NCI-H146 treated with DMSO at 0.1 percent for 48 hours (cell line): ENCODE measurements around the gene ZDHHC12.
A peak's percentile ranks its signal among the peaks of the same experiment; 100 is the strongest.

Source experiments
- DNase-seq: peaks from one replicate; lab custom pipeline; 2025; ENCODE audit not compliant: unreplicated experiment; lab: John Stamatoyannopoulos, UW

The ZDHHC12 gene, protein sequence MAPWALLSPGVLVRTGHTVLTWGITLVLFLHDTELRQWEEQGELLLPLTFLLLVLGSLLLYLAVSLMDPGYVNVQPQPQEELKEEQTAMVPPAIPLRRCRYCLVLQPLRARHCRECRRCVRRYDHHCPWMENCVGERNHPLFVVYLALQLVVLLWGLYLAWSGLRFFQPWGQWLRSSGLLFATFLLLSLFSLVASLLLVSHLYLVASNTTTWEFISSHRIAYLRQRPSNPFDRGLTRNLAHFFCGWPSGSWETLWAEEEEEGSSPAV

GRCh38 chr9:128723866-128724743 is at the start of gene ZDHHC12:
Gene ZDHHC12 (minus strand): TSS chr9:128724127. CDS start chr9:128724093, 34 bp downstream.
- DNase-seq: peak; percentile 90

DNA sequence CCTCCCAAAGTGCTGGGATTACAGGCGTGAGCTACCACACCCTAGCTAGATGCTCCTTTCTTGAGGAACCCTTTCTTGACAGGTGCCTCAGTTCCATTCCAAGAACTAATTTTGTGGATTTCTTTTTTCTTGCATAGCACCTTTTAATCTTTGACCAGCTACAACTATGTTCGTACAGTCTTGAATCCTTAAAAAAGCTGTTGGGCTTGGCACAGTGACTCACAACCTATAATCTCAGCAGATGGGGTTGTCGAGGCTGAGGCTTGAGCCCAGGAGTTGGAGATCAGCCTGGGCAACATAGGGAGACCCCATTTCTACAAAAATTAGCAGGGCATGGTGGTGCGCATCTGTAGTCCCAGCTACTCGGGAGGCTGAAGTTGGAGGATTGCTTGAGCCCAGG is 49.1 kb upstream of the ZDHHC12 start:
- DNase-seq: no peak

DNA sequence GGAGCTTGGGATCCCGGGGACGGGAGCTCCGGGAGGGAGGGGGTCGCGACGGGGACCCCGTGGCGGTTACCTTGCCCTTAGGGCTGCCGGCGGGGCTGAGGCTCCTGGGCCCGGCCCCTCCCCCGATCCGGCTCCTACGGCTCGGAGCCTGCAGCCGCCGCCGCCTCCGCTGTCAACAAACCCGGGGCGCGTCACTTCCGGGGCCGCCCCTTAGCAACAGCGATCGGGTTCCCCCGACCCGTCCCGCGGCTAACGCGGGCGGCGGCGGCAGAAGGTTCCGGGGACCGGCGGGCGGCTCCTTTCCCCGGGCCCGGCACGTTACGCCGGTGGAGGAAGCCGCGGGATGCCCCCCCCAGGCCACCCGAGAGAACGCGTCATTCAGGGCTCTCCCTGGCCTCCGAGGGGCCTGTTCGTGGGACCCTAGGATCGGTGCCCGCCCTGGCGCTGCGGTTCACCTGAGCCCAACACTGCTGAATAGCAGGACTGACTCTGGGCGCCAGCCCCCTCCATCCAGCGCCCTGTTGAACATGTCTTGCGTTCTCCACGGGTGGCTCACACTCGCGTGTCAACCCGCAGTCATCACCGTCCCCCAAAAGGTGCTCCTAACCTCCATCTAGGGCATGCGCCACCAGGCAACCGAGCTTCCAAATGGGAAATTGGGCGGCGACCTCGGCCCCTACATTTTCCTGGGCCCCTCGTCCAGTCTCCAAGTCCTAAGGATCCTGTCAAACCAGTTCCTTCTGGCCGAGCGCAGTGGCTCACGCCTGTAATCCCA is 48.0 kb upstream of the ZDHHC12 start, which contains the start of gene ZER1:
TSS of gene ZER1 (minus strand) at position 183 of the 775 bp plus-strand sequence. CDS start 16,362 bp downstream, outside the sequence.
- DNase-seq: peak; percentile 53

GRCh38 chr9:128771094-128771721 is 47.3 kb upstream of the ZDHHC12 start:
- no peak for DNase-seq

GRCh38 chr9:128770286-128771030 is 46.5 kb upstream of the ZDHHC12 start:
- DNase-seq: no peak

DNA sequence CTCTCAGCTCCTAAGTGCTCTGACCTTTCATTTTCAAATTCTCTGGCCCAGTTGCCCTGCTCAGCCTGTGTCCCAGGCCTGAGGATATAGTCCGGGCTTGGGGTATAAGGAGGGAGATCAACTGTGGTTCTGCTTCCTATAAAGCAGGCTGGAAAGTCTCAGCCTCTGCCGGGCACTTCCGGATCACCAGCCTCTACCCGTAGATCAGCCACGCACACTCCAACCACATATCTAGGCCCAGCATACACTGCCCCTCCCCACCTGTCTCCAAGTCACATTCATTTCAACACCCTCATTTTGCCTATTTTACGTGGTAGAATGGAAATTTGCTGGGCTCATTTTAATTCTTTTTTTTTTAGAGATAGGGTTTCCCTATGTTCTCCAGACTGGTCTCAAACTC is 44.7 kb upstream of the ZDHHC12 start:
- DNase-seq: no peak

GRCh38 chr9:128765499-128765898 is 41.6 kb upstream of the ZDHHC12 start:
- DNase-seq: no peak

- no peak for DNase-seq
Measured at GRCh38 chr9:128764361-128764760, 40.4 kb upstream of the ZDHHC12 start.

GRCh38 chr9:128762671-128763449 is 38.9 kb upstream of the ZDHHC12 start:
- no peak for DNase-seq

DNA sequence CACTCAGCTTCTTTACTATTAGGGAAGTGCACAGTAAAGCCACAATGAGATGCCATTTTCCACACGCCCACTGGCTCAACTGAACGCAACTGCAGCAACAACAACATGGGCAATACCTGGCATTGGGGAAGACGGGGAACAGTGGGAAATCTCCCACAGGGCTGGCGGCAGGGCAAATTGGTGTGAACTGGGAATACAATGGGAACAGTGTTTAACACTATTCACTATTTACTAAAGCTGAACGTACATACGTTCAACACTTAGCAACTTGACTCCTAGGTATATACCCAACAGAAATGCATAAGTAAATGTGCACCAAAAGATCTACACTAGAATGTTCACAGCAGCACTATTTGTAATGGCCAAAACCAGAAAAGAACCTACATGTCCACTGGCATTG is 33.7 kb upstream of the ZDHHC12 start:
- DNase-seq: no peak

GRCh38 chr9:128753627-128754026 is 29.7 kb upstream of the ZDHHC12 start:
- DNase-seq: no peak

- no peak for DNase-seq
Measured at GRCh38 chr9:128750926-128751595, 27.1 kb upstream of the ZDHHC12 start.

GRCh38 chr9:128747241-128747640 is 23.3 kb upstream of the ZDHHC12 start:
- no peak for DNase-seq

GRCh38 chr9:128743421-128743820 is 19.5 kb upstream of the ZDHHC12 start:
- no peak for DNase-seq

GRCh38 chr9:128742401-128742800 is 18.5 kb upstream of the ZDHHC12 start:
- DNase-seq: no peak

GRCh38 chr9:128735373-128735772 is 11.4 kb upstream of the ZDHHC12 start:
- no peak for DNase-seq

DNA sequence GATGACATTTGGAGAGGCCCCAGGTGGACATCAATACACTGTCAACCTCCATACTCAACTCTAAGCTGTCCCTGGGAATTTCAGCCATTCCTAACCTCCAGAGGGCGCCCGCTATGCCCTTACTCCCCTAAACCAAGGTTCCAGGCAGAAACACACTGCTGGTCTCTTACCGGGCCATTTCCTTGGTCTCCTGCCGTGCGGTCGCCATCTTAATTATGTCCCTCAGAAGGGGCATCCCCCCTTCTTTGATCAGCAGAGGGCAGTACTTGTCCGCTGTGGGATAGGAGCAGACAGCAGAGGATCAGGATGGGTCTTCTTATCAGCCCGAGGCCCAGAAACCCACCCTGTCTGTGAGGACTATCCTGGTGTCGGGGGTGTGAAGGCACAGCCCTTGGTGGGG is 9.3 kb upstream of the ZDHHC12 start:
- DNase-seq: peak; percentile 71

GRCh38 chr9:128732576-128732975 is 8.6 kb upstream of the ZDHHC12 start:
- DNase-seq: no peak

GRCh38 chr9:128731691-128732090 is 7.8 kb upstream of the ZDHHC12 start:
- DNase-seq: no peak
